HEK293 (cell line): ENCODE results near the gene PDLIM1.

ENCODE experiments used
- BCL11A ChIP-seq: fragments of 450-650 bp; formaldehyde crosslinking; IDR thresholded peaks from 2 replicates; pipeline ENCODE4 v1.5.1; 2016; ENCODE audit warnings: low read depth, missing biosample characterization, missing genetic modification characterization
- KLF10 ChIP-seq: fragments of 450-650 bp; IDR thresholded peaks from 2 replicates; pipeline ENCODE4 v1.5.1; 2018; ENCODE audit warnings: missing biosample characterization, mild to moderate bottlenecking, missing genetic modification characterization
- KLF9 ChIP-seq: fragments of 450-650 bp; formaldehyde crosslinking; IDR thresholded peaks from 2 replicates; pipeline ENCODE4 v1.5.1; 2016; ENCODE audit warnings: missing biosample characterization, missing genetic modification characterization, low read depth
- MYNN ChIP-seq: fragments of 450-650 bp; formaldehyde crosslinking; IDR thresholded peaks from 2 replicates; pipeline ENCODE4 v1.5.1; 2016; ENCODE audit warnings: missing biosample characterization, missing genetic modification characterization, borderline replicate concordance
- RBAK ChIP-seq: fragments of 450-650 bp; formaldehyde crosslinking; IDR thresholded peaks from 2 replicates; pipeline ENCODE4 v1.5.1; 2016; ENCODE audit warnings: missing biosample characterization, missing genetic modification characterization
- TRIM28 ChIP-seq: IDR thresholded peaks from 2 replicates; pipeline ENCODE4 v1.6.1; 2011; ENCODE audit warnings: low read length, control low read depth, borderline replicate concordance
- YY1 ChIP-seq: fragments of 450-650 bp; formaldehyde crosslinking; IDR thresholded peaks from 2 replicates; pipeline ENCODE4 v1.5.1; 2018; ENCODE audit warnings: missing biosample characterization, missing genetic modification characterization
- ZBTB48 ChIP-seq: fragments of 450-650 bp; formaldehyde crosslinking; IDR thresholded peaks from 2 replicates; pipeline ENCODE4 v1.5.1; 2016; ENCODE audit warnings: missing biosample characterization, missing genetic modification characterization
- ZEB2 ChIP-seq: fragments of 450-650 bp; formaldehyde crosslinking; IDR thresholded peaks from 2 replicates; pipeline ENCODE4 v1.5.1; 2016; ENCODE audit warnings: missing biosample characterization, missing genetic modification characterization
- ZFP69B ChIP-seq: fragments of 450-650 bp; formaldehyde crosslinking; IDR thresholded peaks from 2 replicates; pipeline ENCODE4 v1.5.1; 2016; ENCODE audit warnings: missing biosample characterization, missing genetic modification characterization
- ZNF157 ChIP-seq: fragments of 450-650 bp; formaldehyde crosslinking; IDR thresholded peaks from 2 replicates; pipeline ENCODE4 v1.5.1; 2016; ENCODE audit warnings: missing biosample characterization, missing genetic modification characterization
- ZNF211 ChIP-seq: fragments of 450-650 bp; formaldehyde crosslinking; IDR thresholded peaks from 2 replicates; pipeline ENCODE4 v1.5.1; 2016; ENCODE audit warnings: low read depth, missing biosample characterization, missing genetic modification characterization
- ZNF221 ChIP-seq: fragments of 450-650 bp; formaldehyde crosslinking; IDR thresholded peaks from 2 replicates; pipeline ENCODE4 v1.5.1; 2017; ENCODE audit warnings: missing biosample characterization, missing genetic modification characterization, borderline replicate concordance
- ZNF274 ChIP-seq, 2 experiments: fragments of 200-500 bp in 1 of 2; fragments of 450-650 bp in 1 of 2; sonication (Bioruptor generic) in 1 of 2; formaldehyde crosslinking in 1 of 2; IDR thresholded peaks; 2 replicates each; pipeline versions ENCODE4 v1.5.1 to v1.6.1; 2014 to 2016; ENCODE audit warnings: borderline replicate concordance in 1 of 2, inconsistent platforms in 1 of 2, low read length in 1 of 2, missing biosample characterization in 1 of 2, missing genetic modification characterization in 1 of 2
- ZNF404 ChIP-seq: fragments of 450-650 bp; formaldehyde crosslinking; IDR thresholded peaks from 2 replicates; pipeline ENCODE4 v1.5.1; 2017; ENCODE audit warnings: missing biosample characterization, missing genetic modification characterization
- ZNF423 ChIP-seq: fragments of 450-650 bp; formaldehyde crosslinking; IDR thresholded peaks from 2 replicates; pipeline ENCODE4 v1.5.1; 2016; ENCODE audit warnings: missing biosample characterization, missing genetic modification characterization
- ZNF521 ChIP-seq: fragments of 450-650 bp; formaldehyde crosslinking; IDR thresholded peaks from 2 replicates; pipeline ENCODE4 v1.5.1; 2017; ENCODE audit warnings: missing biosample characterization, mild to moderate bottlenecking, missing genetic modification characterization
- ZNF610 ChIP-seq: fragments of 450-650 bp; formaldehyde crosslinking; IDR thresholded peaks from 2 replicates; pipeline ENCODE4 v1.5.1; 2016; ENCODE audit warnings: missing biosample characterization, missing genetic modification characterization, borderline replicate concordance
- ZNF623 ChIP-seq: fragments of 450-650 bp; formaldehyde crosslinking; IDR thresholded peaks from 2 replicates; pipeline ENCODE4 v1.5.1; 2016; ENCODE audit warnings: missing biosample characterization, missing genetic modification characterization
- ZNF624 ChIP-seq: fragments of 450-650 bp; formaldehyde crosslinking; IDR thresholded peaks from 2 replicates; pipeline ENCODE4 v1.5.1; 2017; ENCODE audit warnings: missing biosample characterization, missing genetic modification characterization
- ZNF785 ChIP-seq: fragments of 450-650 bp; formaldehyde crosslinking; IDR thresholded peaks from 2 replicates; pipeline ENCODE4 v1.5.1; 2016; ENCODE audit warnings: missing biosample characterization, missing genetic modification characterization
- ZNF843 ChIP-seq: fragments of 450-650 bp; formaldehyde crosslinking; IDR thresholded peaks from 2 replicates; pipeline ENCODE4 v1.5.1; 2016; ENCODE audit warnings: missing biosample characterization, missing genetic modification characterization
- TF ChIP-seq, protein P1 (sequence below): fragments of 450-650 bp; formaldehyde crosslinking; IDR thresholded peaks from 2 replicates; pipeline ENCODE4 v1.5.1; 2016; ENCODE audit warnings: missing biosample characterization, missing genetic modification characterization, low read depth
- TF ChIP-seq, protein P2 (sequence below): fragments of 450-650 bp; formaldehyde crosslinking; IDR thresholded peaks from 2 replicates; pipeline ENCODE4 v1.5.1; 2017; ENCODE audit warnings: missing biosample characterization, missing genetic modification characterization
- TF ChIP-seq, protein P3 (sequence below): fragments of 450-650 bp; formaldehyde crosslinking; optimal IDR thresholded peaks from 2 replicates; pipeline ENCODE3; 2016; ENCODE audit warnings: missing biosample characterization, mild to moderate bottlenecking, missing genetic modification characterization
- TF ChIP-seq, protein P4 (sequence below): fragments of 450-650 bp; formaldehyde crosslinking; IDR thresholded peaks from 2 replicates; pipeline ENCODE4 v1.5.1; 2016; ENCODE audit warnings: missing biosample characterization, missing genetic modification characterization
- TF ChIP-seq, protein P5 (sequence below): fragments of 450-650 bp; formaldehyde crosslinking; IDR thresholded peaks from 2 replicates; pipeline ENCODE4 v1.5.1; 2016; ENCODE audit warnings: missing biosample characterization, missing genetic modification characterization
- TF ChIP-seq, protein P6 (sequence below): sonication (generic); formaldehyde crosslinking; IDR thresholded peaks from 2 replicates; pipeline ENCODE4 v1.8.1; 2022; ENCODE audit warnings: mild to moderate bottlenecking, moderate library complexity, missing genetic modification reagents
- TF ChIP-seq, protein P7 (sequence below): fragments of 450-650 bp; formaldehyde crosslinking; IDR thresholded peaks from 2 replicates; pipeline ENCODE4 v1.5.1; 2016; ENCODE audit warnings: missing biosample characterization, missing genetic modification characterization

Gene PDLIM1

DNA sequence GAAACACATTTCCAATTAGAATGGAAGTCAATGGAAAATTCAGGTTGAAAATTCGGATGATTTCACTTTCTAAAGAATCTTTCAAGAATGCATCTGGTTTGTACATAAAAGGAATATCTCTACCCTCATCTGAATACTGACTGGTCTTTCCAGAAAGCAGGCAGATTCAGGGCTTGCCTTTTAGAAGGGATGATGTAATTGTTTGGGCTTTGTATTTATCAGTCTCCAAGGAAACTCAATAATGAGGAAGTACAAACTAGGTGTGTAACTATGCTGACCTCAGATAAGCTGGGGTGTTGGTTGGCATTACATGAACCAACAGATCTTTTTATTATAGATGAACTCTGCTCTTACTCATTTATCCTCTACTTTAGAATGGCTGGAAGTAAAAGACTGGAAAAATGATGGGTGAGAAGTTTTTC lies 24.1 kb downstream of the PDLIM1 start (continued):
- TF ChIP-seq ZNF157 (tag by site-specific recombination): no peak
- no peak for TF ChIP-seq ZNF624 (tag by site-specific recombination)
- no peak for TF ChIP-seq ZNF221 (tag by site-specific recombination)
- TF ChIP-seq ZFP69B (tag by site-specific recombination): no peak
- TF ChIP-seq ZNF843 (tag by site-specific recombination): peak; percentile 79; the same call in 1 of the 2 replicates
- no peak for TF ChIP-seq ZNF404 (tag by site-specific recombination)
- peak; percentile 79 for TF ChIP-seq ZEB2 (tag by site-specific recombination)
- TF ChIP-seq, protein P1, sequence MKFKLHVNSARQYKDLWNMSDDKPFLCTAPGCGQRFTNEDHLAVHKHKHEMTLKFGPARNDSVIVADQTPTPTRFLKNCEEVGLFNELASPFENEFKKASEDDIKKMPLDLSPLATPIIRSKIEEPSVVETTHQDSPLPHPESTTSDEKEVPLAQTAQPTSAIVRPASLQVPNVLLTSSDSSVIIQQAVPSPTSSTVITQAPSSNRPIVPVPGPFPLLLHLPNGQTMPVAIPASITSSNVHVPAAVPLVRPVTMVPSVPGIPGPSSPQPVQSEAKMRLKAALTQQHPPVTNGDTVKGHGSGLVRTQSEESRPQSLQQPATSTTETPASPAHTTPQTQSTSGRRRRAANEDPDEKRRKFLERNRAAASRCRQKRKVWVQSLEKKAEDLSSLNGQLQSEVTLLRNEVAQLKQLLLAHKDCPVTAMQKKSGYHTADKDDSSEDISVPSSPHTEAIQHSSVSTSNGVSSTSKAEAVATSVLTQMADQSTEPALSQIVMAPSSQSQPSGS (tag by site-specific recombination): peak; percentile 94
- TF ChIP-seq, protein P2, sequence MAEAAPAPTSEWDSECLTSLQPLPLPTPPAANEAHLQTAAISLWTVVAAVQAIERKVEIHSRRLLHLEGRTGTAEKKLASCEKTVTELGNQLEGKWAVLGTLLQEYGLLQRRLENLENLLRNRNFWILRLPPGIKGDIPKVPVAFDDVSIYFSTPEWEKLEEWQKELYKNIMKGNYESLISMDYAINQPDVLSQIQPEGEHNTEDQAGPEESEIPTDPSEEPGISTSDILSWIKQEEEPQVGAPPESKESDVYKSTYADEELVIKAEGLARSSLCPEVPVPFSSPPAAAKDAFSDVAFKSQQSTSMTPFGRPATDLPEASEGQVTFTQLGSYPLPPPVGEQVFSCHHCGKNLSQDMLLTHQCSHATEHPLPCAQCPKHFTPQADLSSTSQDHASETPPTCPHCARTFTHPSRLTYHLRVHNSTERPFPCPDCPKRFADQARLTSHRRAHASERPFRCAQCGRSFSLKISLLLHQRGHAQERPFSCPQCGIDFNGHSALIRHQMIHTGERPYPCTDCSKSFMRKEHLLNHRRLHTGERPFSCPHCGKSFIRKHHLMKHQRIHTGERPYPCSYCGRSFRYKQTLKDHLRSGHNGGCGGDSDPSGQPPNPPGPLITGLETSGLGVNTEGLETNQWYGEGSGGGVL: no peak
- TF ChIP-seq, protein P3, sequence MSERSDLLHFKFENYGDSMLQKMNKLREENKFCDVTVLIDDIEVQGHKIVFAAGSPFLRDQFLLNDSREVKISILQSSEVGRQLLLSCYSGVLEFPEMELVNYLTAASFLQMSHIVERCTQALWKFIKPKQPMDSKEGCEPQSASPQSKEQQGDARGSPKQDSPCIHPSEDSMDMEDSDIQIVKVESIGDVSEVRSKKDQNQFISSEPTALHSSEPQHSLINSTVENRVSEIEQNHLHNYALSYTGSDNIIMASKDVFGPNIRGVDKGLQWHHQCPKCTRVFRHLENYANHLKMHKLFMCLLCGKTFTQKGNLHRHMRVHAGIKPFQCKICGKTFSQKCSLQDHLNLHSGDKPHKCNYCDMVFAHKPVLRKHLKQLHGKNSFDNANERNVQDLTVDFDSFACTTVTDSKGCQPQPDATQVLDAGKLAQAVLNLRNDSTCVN (tag by site-specific recombination): no peak
- TF ChIP-seq ZNF423 (tag by site-specific recombination): no peak
- TF ChIP-seq BCL11A (tag by site-specific recombination): no peak
- TF ChIP-seq KLF9 (tag by site-specific recombination): no peak
- TF ChIP-seq, protein P4, sequence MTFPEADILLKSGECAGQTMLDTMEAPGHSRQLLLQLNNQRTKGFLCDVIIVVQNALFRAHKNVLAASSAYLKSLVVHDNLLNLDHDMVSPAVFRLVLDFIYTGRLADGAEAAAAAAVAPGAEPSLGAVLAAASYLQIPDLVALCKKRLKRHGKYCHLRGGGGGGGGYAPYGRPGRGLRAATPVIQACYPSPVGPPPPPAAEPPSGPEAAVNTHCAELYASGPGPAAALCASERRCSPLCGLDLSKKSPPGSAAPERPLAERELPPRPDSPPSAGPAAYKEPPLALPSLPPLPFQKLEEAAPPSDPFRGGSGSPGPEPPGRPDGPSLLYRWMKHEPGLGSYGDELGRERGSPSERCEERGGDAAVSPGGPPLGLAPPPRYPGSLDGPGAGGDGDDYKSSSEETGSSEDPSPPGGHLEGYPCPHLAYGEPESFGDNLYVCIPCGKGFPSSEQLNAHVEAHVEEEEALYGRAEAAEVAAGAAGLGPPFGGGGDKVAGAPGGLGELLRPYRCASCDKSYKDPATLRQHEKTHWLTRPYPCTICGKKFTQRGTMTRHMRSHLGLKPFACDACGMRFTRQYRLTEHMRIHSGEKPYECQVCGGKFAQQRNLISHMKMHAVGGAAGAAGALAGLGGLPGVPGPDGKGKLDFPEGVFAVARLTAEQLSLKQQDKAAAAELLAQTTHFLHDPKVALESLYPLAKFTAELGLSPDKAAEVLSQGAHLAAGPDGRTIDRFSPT (tag by site-specific recombination): peak; percentile 82
- TF ChIP-seq, protein P5, sequence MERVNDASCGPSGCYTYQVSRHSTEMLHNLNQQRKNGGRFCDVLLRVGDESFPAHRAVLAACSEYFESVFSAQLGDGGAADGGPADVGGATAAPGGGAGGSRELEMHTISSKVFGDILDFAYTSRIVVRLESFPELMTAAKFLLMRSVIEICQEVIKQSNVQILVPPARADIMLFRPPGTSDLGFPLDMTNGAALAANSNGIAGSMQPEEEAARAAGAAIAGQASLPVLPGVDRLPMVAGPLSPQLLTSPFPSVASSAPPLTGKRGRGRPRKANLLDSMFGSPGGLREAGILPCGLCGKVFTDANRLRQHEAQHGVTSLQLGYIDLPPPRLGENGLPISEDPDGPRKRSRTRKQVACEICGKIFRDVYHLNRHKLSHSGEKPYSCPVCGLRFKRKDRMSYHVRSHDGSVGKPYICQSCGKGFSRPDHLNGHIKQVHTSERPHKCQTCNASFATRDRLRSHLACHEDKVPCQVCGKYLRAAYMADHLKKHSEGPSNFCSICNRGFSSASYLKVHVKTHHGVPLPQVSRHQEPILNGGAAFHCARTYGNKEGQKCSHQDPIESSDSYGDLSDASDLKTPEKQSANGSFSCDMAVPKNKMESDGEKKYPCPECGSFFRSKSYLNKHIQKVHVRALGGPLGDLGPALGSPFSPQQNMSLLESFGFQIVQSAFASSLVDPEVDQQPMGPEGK: no peak
- TF ChIP-seq ZNF521 (tag by site-specific recombination): no peak
- TF ChIP-seq, protein P6, sequence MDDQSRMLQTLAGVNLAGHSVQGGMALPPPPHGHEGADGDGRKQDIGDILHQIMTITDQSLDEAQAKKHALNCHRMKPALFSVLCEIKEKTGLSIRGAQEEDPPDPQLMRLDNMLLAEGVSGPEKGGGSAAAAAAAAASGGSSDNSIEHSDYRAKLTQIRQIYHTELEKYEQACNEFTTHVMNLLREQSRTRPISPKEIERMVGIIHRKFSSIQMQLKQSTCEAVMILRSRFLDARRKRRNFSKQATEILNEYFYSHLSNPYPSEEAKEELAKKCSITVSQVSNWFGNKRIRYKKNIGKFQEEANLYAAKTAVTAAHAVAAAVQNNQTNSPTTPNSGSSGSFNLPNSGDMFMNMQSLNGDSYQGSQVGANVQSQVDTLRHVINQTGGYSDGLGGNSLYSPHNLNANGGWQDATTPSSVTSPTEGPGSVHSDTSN (CRISPR knock-in tag): no peak
- no peak for TF ChIP-seq RBAK (tag by site-specific recombination)
- no peak for TF ChIP-seq YY1 (tag by site-specific recombination)
- TF ChIP-seq TRIM28: peak; percentile 20; the same call in 1 of the 2 replicates
- TF ChIP-seq ZNF785: no peak
- no peak; the same call in 1 of the 2 replicates for TF ChIP-seq ZNF623
- no peak for TF ChIP-seq ZNF610 (tag by site-specific recombination)
- TF ChIP-seq ZNF274 (IDR thresholded peaks at IDR 0.05; ENCODE audit: low read length): no peak
- TF ChIP-seq ZNF274 (tag by site-specific recombination; IDR thresholded peaks at IDR 0.05; ENCODE audit: borderline replicate concordance): no peak
- no peak for TF ChIP-seq MYNN (tag by site-specific recombination)
- TF ChIP-seq, protein P7, sequence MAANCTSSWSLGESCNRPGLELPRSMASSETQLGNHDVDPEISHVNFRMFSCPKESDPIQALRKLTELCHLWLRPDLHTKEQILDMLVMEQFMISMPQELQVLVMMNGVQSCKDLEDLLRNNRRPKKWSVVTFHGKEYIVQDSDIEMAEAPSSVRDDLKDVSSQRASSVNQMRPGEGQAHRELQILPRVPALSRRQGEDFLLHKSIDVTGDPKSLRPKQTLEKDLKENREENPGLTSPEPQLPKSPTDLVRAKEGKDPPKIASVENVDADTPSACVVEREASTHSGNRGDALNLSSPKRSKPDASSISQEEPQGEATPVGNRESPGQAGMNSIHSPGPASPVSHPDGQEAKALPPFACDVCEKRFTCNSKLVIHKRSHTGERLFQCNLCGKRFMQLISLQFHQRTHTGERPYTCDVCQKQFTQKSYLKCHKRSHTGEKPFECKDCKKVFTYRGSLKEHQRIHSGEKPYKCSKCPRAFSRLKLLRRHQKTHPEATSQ: no peak
- no peak for TF ChIP-seq ZBTB48 (tag by site-specific recombination)
- no peak for TF ChIP-seq KLF10
- TF ChIP-seq ZNF211: no peak
